SK-N-SH (cell line): ENCODE measurements around the gene ASIC2. TPM values are rescaled to one million over a fixed set of nuclear protein-coding genes. Genes with fewer than 3 reads are reported as not detected.

Source experiments
- CTCF ChIA-PET: fragments of 300-600, 350-600 bp; formaldehyde crosslinking; extraction: SDS; loops from one replicate; lab custom pipeline; 2021; lab: Yijun Ruan, JAX
- POLR2A ChIA-PET: fragments of 350-600 bp; sonication (Branson Sonifier 250); formaldehyde crosslinking; extraction: SDS; loops from one replicate; lab custom pipeline; 2020; ENCODE audit warnings: antibody characterized with exemption, inconsistent platforms; lab: Yijun Ruan, JAX
- DNase-seq: peaks from one replicate; pipeline ENCODE4 v3.0.0; 2012
- H2AFZ ChIP-seq: fragments of 200-600 bp; sonication (generic); 2 replicates; pipeline ENCODE4 v1.8.1; 2016; ENCODE audit warnings: antibody characterized with exemption, mild to moderate bottlenecking, low read depth
- H3F3A ChIP-seq: fragments of 200-600 bp; sonication (generic); replicated peaks from 2 replicates; pipeline ENCODE3; 2016; ENCODE audit warnings: antibody characterized with exemption, mild to moderate bottlenecking; ENCODE audit not compliant: insufficient read depth
- H3K27ac ChIP-seq, 2 experiments: fragments of 200-500 bp in 1 of 2; fragments of 200-600 bp in 1 of 2; sonication (Bioruptor generic) in 1 of 2; sonication (generic), shearing (Covaris generic) in 1 of 2; 2 replicates each; pipeline versions ENCODE4 v1.5.1 to v1.6.1; 2014 to 2016; ENCODE audit warnings: low read depth in 2 of 2, inconsistent platforms in 1 of 2, low read length in 1 of 2, mild to moderate bottlenecking in 1 of 2, mixed read lengths in 1 of 2
- H3K27me3 ChIP-seq: fragments of 200-600 bp; sonication (generic), shearing (Covaris generic); 2 replicates; pipeline ENCODE4 v1.6.1; 2016; ENCODE audit warnings: mixed run types; ENCODE audit not compliant: insufficient read depth
- H3K36me3 ChIP-seq, 2 experiments: fragments of 200-500 bp in 1 of 2; fragments of 200-600 bp in 1 of 2; sonication (Bioruptor generic) in 1 of 2; sonication (generic) in 1 of 2; replicated peaks in 1 of 2; 2 replicates each; pipeline versions ENCODE3 to v1.5.1; 2014 to 2016; ENCODE audit warnings: low read length in 1 of 2, mild to moderate bottlenecking in 1 of 2; ENCODE audit not compliant: insufficient read depth in 2 of 2, control insufficient read depth in 1 of 2
- H3K4me1 ChIP-seq, 2 experiments: fragments of 200-500 bp in 1 of 2; fragments of 200-600 bp in 1 of 2; sonication (Bioruptor generic) in 1 of 2; sonication (generic), shearing (Covaris generic) in 1 of 2; 2 replicates each; pipeline versions ENCODE4 v1.5.1 to v1.6.1; 2014 to 2016; ENCODE audit warnings: low read depth in 1 of 2, low read length in 1 of 2, mixed run types in 1 of 2; ENCODE audit not compliant: insufficient read depth in 2 of 2, control insufficient read depth in 1 of 2
- H3K4me2 ChIP-seq: fragments of 200-600 bp; sonication (generic), shearing (Covaris generic); 2 replicates; pipeline ENCODE4 v1.6.1; 2017; ENCODE audit warnings: mixed run types
- H3K4me3 ChIP-seq, 2 experiments: fragments of 200-500 bp in 1 of 2; fragments of 200-600 bp in 1 of 2; sonication (Bioruptor generic) in 1 of 2; sonication (generic), shearing (Covaris generic) in 1 of 2; 2 replicates each; pipeline versions ENCODE4 v1.5.1 to v1.8.1; 2014 to 2016; ENCODE audit warnings: low read depth in 2 of 2, inconsistent platforms in 1 of 2, low read length in 1 of 2, mild to moderate bottlenecking in 1 of 2, mixed read lengths in 1 of 2, moderate library complexity in 1 of 2
- H3K79me2 ChIP-seq: fragments of 200-600 bp; sonication (generic); 2 replicates; pipeline ENCODE4 v1.8.1; 2017; ENCODE audit warnings: mild to moderate bottlenecking; ENCODE audit not compliant: insufficient read depth
- H3K9ac ChIP-seq: fragments of 200-600 bp; sonication (generic); 2 replicates; pipeline ENCODE4 v1.6.1; 2017; ENCODE audit warnings: mixed run types
- H3K9me2 ChIP-seq: fragments of 200-600 bp; sonication (generic); 2 replicates; pipeline ENCODE4 v1.6.1; 2017; ENCODE audit warnings: mixed run types
- H3K9me3 ChIP-seq: fragments of 200-600 bp; sonication (generic); 2 replicates; pipeline ENCODE4 v1.6.1; 2017; ENCODE audit warnings: mixed run types, mild to moderate bottlenecking, moderate library complexity
- H4K20me1 ChIP-seq: fragments of 200-600 bp; sonication (generic); 2 replicates; pipeline ENCODE4 v1.6.1; 2017; ENCODE audit warnings: mild to moderate bottlenecking, mixed run types; ENCODE audit not compliant: insufficient read depth
- ELF1 ChIP-seq: IDR thresholded peaks from 2 replicates; pipeline ENCODE4 v1.4.0; 2012
- EP300 ChIP-seq, 2 experiments: IDR thresholded peaks; 2 replicates each; pipeline versions ENCODE4 v1.4.0 to v1.6.1; 2012; ENCODE audit warnings: borderline replicate concordance in 1 of 2, low read depth in 1 of 2, low read length in 1 of 2
- FOSL2 ChIP-seq: IDR thresholded peaks from 2 replicates; pipeline ENCODE4 v1.4.0; 2012; ENCODE audit warnings: low read depth, mild to moderate bottlenecking, moderate library complexity, borderline replicate concordance
- FOXJ3 ChIP-seq: sonication (generic); formaldehyde crosslinking; IDR thresholded peaks from 2 replicates; pipeline ENCODE4 v1.5.1; 2020; ENCODE audit warnings: mild to moderate bottlenecking, missing genetic modification reagents
- FOXM1 ChIP-seq: IDR thresholded peaks from 2 replicates; pipeline ENCODE4 v1.4.0; 2012; ENCODE audit warnings: low read depth, mild to moderate bottlenecking
- GABPA ChIP-seq: IDR thresholded peaks from 2 replicates; pipeline ENCODE4 v1.4.0; 2012; ENCODE audit warnings: low read depth, mild to moderate bottlenecking
- JUND ChIP-seq: IDR thresholded peaks from 2 replicates; pipeline ENCODE4 v1.4.0; 2012
- NFIC ChIP-seq: IDR thresholded peaks from 2 replicates; pipeline ENCODE4 v1.4.0; 2012; ENCODE audit warnings: borderline replicate concordance
- PBX3 ChIP-seq: IDR thresholded peaks from 2 replicates; pipeline ENCODE4; 2012
- POLR2AphosphoS5 ChIP-seq: IDR thresholded peaks from 2 replicates; pipeline ENCODE4 v1.6.1; 2012; ENCODE audit warnings: low read depth, low read length
- RFX5 ChIP-seq: IDR thresholded peaks from 2 replicates; pipeline ENCODE4 v1.6.1; 2012; ENCODE audit warnings: mild to moderate bottlenecking, improper control_type of control experiment, low read length
- SMC3 ChIP-seq: IDR thresholded peaks from 2 replicates; pipeline ENCODE4 v1.6.1; 2012; ENCODE audit warnings: low read depth, low read length, improper control_type of control experiment
- TCF12 ChIP-seq: IDR thresholded peaks from 2 replicates; pipeline ENCODE4 v1.4.0; 2012
- TEAD4 ChIP-seq: IDR thresholded peaks from 2 replicates; pipeline ENCODE4 v1.4.0; 2012; ENCODE audit warnings: mild to moderate bottlenecking, borderline replicate concordance; ENCODE audit not compliant: insufficient read depth
- USF1 ChIP-seq: IDR thresholded peaks from 2 replicates; pipeline ENCODE4 v1.4.0; 2012; ENCODE audit warnings: low read depth, borderline replicate concordance
- WGBS: methylation state at CpG from one replicate; pipeline ENCODE4 v1.1.6; 2017; ENCODE audit warnings: low lambda C conversion rate; 5-methylcytosine and 5-hydroxymethylcytosine counted together
- polyA plus RNA-seq, 3 experiments: library from polyadenylated mRNA; depleted of rRNA; stranded (reverse); fragments of >200 nt; gene quantifications; 2 replicates each; pipeline ENCODE4 v1.2.3, GENCODE V29; 2012
- TF ChIP-seq, protein P1 (sequence below): IDR thresholded peaks from 2 replicates; pipeline ENCODE4 v1.4.0; 2012; ENCODE audit warnings: low read depth

The ASIC2 gene
- polyA plus RNA-seq, 1 of the 3 experiments (the other 2 are of a cell fraction): 0.08 TPM

- TF ChIP-seq POLR2AphosphoS5: no peak
Observed at GRCh38 chr17:33243732-33244131, 49.4 kb downstream of the ASIC2 start (continued).

DNA sequence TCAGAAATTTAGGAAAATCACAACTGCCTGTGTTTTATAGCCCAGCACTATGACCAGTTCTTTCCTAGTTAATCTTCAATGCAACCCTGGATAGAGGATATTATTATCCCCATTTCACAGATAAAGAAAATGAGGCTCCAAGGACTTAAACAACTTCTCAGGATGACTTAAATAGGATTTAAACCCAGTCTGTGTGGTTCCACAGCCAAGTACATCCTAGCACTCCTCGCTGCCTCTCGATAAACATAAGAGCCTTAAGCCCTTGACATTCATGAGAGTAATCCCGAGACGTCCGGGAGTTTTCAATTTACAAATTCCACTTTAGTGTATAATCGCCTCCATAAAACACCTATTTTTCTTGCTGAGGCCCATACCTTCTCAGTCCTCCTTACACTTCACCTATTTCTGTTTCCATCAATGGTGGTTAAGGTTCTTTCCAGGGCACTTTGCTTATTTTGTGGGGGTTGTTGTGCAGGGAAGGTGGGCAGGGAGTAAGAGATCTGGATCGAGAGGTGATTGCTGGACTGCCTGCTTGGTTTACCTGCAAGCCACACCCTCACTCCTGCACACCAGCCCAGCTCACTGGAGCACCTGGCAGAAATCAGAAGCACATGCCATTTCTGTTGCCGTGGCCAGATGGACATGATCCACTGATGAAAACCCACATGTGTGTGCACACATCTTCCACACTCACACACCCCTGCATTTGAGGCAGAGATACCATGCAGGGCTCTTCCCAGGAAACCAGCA, 50.5 kb downstream of the ASIC2 start:
- POLR2A ChIA-PET: no interaction called here
- Histone ChIP-seq H3K9ac (no peak overlapping the region), H3K79me2 (no peaks in the 10 kb centered on the region), H4K20me1 (no peaks in the 10 kb centered on the region), H2AFZ (no peak overlapping the region), H3F3A (peaks cover 4% of the 10 kb centered on the region), H3K4me2 (no peak overlapping the region), H3K27ac (no peak overlapping the region), H3K36me3 (no peaks in the 10 kb centered on the region), H3K27me3 (no peaks in the 10 kb centered on the region), H3K9me3 (no peaks in the 10 kb centered on the region), H3K4me3 (no peak overlapping the region), H3K4me1 (peaks cover 5 to 13% of the 10 kb centered on the region in 2 experiments; a peak in 3 of 4 replicates), H3K9me2 (no peaks in the 10 kb centered on the region)
- TF ChIP-seq USF1 (no peak), SMC3 (no peak), RFX5 (no peak), ELF1 (no peak), FOXM1 (no peak), POLR2AphosphoS5 (no peak), GABPA (no peak)
- TF ChIP-seq, protein P1, sequence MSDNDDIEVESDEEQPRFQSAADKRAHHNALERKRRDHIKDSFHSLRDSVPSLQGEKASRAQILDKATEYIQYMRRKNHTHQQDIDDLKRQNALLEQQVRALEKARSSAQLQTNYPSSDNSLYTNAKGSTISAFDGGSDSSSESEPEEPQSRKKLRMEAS: no peak
- no peak for DNase-seq
- WGBS: 82% methylated on average over 8 of the region's 8 CpGs
- CTCF ChIA-PET: interaction anchor here (0.6 kb wide), 1 partner anchor 432 kb away, joined by 3 read pairs; no protein-coding TSS in a partner anchor

DNA sequence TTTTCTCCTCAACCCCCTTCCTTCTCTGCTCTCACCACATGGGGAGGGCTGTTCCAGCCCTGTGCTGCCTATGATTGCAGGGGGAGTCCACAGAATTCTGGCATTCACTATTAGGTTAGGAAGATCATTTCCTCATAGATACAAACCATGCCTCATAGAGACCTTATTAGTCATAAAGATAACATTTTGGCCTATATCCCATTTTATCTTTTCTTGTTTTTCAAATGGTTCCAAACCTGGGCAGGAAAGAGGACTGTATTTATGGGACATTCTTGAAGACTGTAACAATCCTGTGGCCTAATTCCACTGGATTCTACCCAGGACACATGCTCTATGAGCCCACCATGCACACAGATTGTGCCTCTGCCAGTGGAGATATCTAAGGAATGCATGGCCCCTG, 51.7 kb downstream of the ASIC2 start:
- Histone ChIP-seq H4K20me1 (no peaks in the 10 kb centered on the region), H3K27ac (peak overlapping the region in 1 of 2 experiments; percentile 38; a peak in 2 of 4 replicates), H3K36me3 (no peaks in the 10 kb centered on the region), H3K4me3 (no peak overlapping the region)
- TF ChIP-seq POLR2AphosphoS5: no peak
- peak; percentile 66; the same call in 1 of the 2 replicates for TF ChIP-seq FOSL2
- peak; percentile 70 for TF ChIP-seq NFIC
- peak; percentile 83 for TF ChIP-seq TCF12
- TF ChIP-seq TEAD4: peak; percentile 56; the same call in 1 of the 2 replicates
- TF ChIP-seq EP300 (IDR thresholded peaks at IDR 0.05; ENCODE audit: borderline replicate concordance in 1 of 2, low read depth in 1 of 2, low read length in 1 of 2): peak in 1 of 2 experiments; percentile 53; a peak in 1 of 4 replicates
- peak; percentile 27; the same call in 1 of the 2 replicates for TF ChIP-seq PBX3
- TF ChIP-seq JUND: peak; percentile 42
- no peak for TF ChIP-seq FOXJ3
- TF ChIP-seq, all 33 proteins: peak for 7
- H2AFZ ChIP-seq: no peak overlapping the region
- H3K9ac ChIP-seq: no peak overlapping the region
- CTCF ChIA-PET: interaction anchor here (1.3 kb wide), 1 partner anchor 10 kb away, joined by 5 read pairs; no protein-coding TSS in a partner anchor
- peaks cover 4% of the 10 kb centered on the region for H3F3A ChIP-seq
- no peaks in the 10 kb centered on the region for H3K27me3 ChIP-seq
- no peaks in the 10 kb centered on the region for H3K9me2 ChIP-seq
- peak overlapping the region; percentile 57 for H3K4me2 ChIP-seq
- peaks cover 5 to 13% of the 10 kb centered on the region in 2 experiments; a peak in 3 of 4 replicates for H3K4me1 ChIP-seq
- H3K9me3 ChIP-seq: no peaks in the 10 kb centered on the region
- POLR2A ChIA-PET: no interaction called here
- peak; percentile 23 for DNase-seq
- no peaks in the 10 kb centered on the region for H3K79me2 ChIP-seq
